ENCODE measurements around the gene C12orf57. TPM values are rescaled to one million over a fixed set of nuclear protein-coding genes. Genes with fewer than 3 reads are reported as not detected.
A peak's percentile ranks its signal among the peaks of the same experiment; 100 is the strongest.

The C12orf57 gene
- total and polyA plus RNA-seq, 2 donors, result 182 to 566 TPM

DNA sequence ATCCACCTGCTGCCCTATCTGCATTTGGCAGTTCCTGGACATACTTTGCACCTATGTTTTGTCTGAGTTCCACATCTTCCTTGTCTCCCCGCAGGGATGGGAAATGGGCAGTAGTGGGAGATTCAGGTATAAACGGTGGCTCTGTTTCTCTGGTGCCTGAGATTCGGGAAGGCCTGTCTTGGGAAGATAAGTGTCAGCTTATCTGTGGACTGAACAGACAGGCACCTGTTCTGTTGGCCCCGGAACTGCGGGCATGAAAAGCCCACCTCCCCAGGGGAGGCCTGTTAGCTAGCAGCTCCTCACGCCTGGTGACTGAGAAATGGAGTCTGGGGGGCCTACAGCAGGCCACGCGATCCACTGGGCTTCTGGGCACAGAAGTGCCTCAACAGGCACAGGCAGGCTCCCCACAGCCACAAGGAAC is 20.8 kb downstream of the C12orf57 start:
- 68% methylated on average over 8 of the region's 8 CpGs for WGBS
- no peaks in the 10 kb centered on the region for H3K4me1 ChIP-seq (ENCODE audit: insufficient read depth)
- H3K36me3 ChIP-seq (ENCODE audit: insufficient read depth), result peaks cover 6% of the 10 kb centered on the region
- H3K4me3 ChIP-seq (ENCODE audit: low read depth, low read length), result no peak overlapping the region
- DNase-seq (ENCODE audit: extremely low spot score), result no peak
- peak overlapping the region; percentile 38 for H3K27ac ChIP-seq (ENCODE audit: low read depth)

DNA sequence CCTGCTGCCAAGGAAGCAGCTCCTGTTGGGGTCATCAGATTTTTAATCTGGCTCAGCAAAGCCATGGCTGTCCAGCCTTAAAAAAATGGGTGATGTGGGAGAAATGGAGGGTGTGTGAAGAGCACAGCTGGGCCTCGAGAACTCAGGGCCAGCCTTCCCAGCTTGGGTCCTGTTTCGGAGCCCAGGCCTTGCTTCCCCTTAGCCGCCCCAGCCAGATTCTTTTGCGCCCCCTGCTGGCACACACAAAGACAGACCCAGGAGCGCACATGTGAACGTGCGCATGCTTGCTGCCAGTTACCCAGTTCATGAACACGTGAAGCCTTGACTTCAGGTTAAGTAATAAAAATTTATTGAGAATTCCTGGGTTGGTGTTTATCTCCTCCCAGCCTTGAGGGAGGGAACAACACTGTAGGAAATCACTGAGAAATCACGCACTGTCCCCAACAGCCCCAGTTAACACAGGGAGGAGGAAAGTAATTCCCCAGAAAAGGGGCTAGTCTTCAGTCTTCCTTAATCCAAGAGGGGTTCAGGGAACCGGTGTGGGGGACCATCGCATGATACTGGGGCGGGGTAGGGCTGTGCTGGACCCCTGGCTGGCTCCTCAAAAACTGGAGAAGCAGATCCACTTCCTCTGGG is 21.3 kb downstream of the C12orf57 start:
- no peak for DNase-seq (ENCODE audit: extremely low spot score)
- 19% methylated on average over 12 of the region's 12 CpGs for WGBS

DNA sequence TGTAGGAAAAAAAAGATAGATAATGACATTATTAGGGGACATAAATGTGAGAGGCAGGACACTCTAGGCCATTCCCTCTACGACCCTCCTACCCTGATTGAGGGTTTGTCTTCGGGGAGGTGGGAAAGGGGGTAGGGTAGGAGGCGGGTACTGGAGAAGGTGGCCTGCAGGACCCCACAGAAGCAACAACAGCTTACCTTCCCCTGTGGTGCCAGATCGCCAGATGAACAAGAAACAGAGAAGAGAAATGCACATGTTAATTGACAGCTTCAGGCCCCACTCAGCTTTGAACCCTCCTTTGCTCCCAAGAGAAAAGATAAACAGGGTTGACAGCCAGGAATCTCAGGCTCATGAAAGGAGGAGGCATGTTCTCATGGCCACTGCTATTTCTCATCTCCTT is 21.9 kb downstream of the C12orf57 start:
- WGBS, result 71% methylated on average over 4 of the region's 4 CpGs
- Histone ChIP-seq H3K36me3 (ENCODE audit: insufficient read depth) (peaks cover 6% of the 10 kb centered on the region), H3K4me3 (ENCODE audit: low read depth, low read length) (no peak overlapping the region), H3K4me1 (ENCODE audit: insufficient read depth) (no peaks in the 10 kb centered on the region), H3K27ac (ENCODE audit: low read depth) (no peak overlapping the region)
- no peak for DNase-seq (ENCODE audit: extremely low spot score)

More for the DNA sequence above, 21.3 kb downstream of the C12orf57 start:
- Histone ChIP-seq H3K4me3 (ENCODE audit: low read depth, low read length) (no peak overlapping the region), H3K36me3 (ENCODE audit: insufficient read depth) (peaks cover 6% of the 10 kb centered on the region), H3K27ac (ENCODE audit: low read depth) (peak overlapping the region; percentile 38), H3K4me1 (ENCODE audit: insufficient read depth) (no peaks in the 10 kb centered on the region)

DNA sequence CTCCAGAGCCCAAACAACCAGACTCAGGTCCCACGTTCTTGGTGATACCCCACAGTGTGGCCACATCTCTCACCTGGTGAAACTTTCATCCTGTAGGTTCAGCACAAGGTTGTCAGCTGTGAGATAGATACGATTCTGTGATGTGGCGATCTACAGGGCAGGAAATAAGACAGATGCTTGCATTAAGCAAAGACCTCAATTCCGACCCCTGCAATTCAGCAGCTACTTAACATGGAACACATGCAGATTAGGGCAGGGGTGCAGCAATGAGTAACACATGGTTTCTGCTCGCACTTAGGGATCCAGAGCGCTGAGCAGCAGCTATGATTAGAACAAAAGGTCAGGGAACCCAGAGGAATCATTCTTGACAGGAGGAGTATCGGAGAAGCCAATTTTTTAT is 22.5 kb downstream of the C12orf57 start:
- Histone ChIP-seq H3K4me1 (ENCODE audit: insufficient read depth) (no peaks in the 10 kb centered on the region), H3K4me3 (ENCODE audit: low read depth, low read length) (no peak overlapping the region), H3K27ac (ENCODE audit: low read depth) (no peak overlapping the region), H3K36me3 (ENCODE audit: insufficient read depth) (peaks cover 6% of the 10 kb centered on the region)
- no peak for DNase-seq (ENCODE audit: extremely low spot score)
- 78% methylated on average over 7 of the region's 7 CpGs for WGBS

DNA sequence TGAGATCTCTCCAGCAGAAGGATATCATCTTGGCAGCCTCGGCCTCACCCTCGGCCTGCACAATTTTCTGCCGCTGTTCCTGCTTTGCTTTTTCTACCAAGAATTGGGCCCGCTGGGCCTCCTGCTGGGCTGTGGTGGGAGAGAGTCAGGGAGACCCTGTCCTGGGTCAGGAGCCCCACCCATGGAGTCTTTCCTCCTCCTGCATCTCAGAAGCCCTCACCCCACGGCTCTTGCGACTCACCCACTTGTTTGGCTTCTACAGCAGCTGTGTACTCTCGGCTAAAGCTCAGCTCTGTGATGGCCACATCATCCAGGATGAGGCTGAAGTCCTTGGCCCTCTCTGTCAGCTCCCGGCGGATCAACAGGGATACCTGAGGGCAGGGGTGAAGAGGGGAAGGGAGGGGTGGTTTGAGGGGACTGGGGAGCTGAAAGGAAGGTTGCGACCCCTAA is 23.9 kb downstream of the C12orf57 start:
- no peak overlapping the region for H3K4me3 ChIP-seq (ENCODE audit: low read depth, low read length)
- WGBS, result 85% methylated on average over 10 of the region's 10 CpGs
- DNase-seq (ENCODE audit: extremely low spot score), result no peak
- H3K27ac ChIP-seq (ENCODE audit: low read depth), result no peak overlapping the region
- peaks cover 6% of the 10 kb centered on the region for H3K36me3 ChIP-seq (ENCODE audit: insufficient read depth)
- no peaks in the 10 kb centered on the region for H3K4me1 ChIP-seq (ENCODE audit: insufficient read depth)

DNA sequence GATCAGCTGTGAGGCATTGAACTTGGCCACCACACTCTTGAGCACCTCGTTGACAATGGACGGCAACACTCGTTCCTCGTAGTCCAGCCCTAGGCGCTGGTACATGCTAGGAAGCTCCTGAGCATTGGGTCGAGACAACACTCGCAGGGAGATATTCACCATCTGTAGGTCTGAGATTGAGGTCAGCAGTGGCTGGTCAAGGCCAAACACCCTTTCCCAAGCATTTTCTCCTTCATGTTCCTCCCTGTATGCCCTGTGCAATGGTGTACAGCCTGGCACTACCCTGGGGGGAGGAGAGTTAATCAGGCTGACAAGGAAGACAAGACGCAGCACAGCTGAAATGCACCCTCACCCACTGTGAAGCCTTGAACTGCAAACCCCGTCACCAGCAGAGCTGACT is 24.6 kb downstream of the C12orf57 start:
- Histone ChIP-seq H3K36me3 (ENCODE audit: insufficient read depth) (peaks cover 6% of the 10 kb centered on the region), H3K27ac (ENCODE audit: low read depth) (no peak overlapping the region), H3K4me3 (ENCODE audit: low read depth, low read length) (no peak overlapping the region), H3K4me1 (ENCODE audit: insufficient read depth) (no peaks in the 10 kb centered on the region)
- 87% methylated on average over 9 of the region's 9 CpGs for WGBS
- no peak for DNase-seq (ENCODE audit: extremely low spot score)

DNA sequence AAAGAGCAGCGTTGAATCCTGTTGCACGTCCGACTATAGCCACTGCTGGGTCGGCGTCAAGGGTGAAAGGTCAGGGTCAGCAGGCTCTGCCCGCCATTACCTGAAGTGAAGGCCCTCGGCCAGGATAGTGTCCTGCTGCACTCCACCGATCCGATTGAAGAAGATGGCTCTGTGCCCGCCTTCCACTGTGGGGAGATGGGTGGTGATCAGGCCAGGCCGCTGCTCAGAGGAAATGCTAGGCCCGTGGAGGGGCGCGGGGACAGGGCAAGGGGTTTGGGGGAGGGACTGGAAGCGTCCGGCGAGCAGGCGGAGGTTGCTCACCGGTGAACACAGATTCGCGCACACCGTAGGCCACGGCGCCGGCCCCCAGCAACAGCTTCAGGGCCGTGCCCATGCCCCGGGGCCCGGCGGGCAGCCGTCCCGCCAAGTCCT is 26.3 kb downstream of the C12orf57 start:
- DNase-seq (ENCODE audit: extremely low spot score), result no peak
- WGBS, result under 1% methylated on average over 31 of the region's 31 CpGs
- peaks cover 6% of the 10 kb centered on the region for H3K36me3 ChIP-seq (ENCODE audit: insufficient read depth)
- H3K4me3 ChIP-seq (ENCODE audit: low read depth, low read length), result peak overlapping the region; percentile 91
- H3K4me1 ChIP-seq (ENCODE audit: insufficient read depth), result no peaks in the 10 kb centered on the region
- H3K27ac ChIP-seq (ENCODE audit: low read depth), result peak overlapping the region; percentile 75

DNA sequence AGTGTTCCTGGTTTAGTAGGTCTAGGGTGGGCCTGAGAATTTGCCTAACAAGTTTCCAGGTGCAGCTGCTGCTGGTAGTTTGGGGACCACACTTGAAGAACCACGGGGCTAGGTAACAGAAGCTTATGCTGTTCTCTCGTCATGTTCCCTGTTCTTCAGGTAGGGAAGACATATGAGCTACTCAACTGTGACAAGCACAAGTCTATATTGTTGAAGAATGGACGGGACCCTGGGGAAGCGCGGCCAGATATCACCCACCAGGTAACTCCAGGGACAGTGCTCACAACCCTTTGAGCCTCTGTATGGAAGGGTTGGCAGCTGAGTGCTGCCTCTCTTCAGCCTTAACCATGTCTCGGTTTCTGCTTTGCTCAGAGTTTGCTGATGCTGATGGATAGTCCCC is 30.4 kb downstream of the C12orf57 start:
- Histone ChIP-seq H3K4me1 (ENCODE audit: insufficient read depth) (no peaks in the 10 kb centered on the region), H3K36me3 (ENCODE audit: insufficient read depth) (no peaks in the 10 kb centered on the region), H3K4me3 (ENCODE audit: low read depth, low read length) (no peak overlapping the region), H3K27ac (ENCODE audit: low read depth) (no peak overlapping the region)
- DNase-seq (ENCODE audit: extremely low spot score), result no peak
- 94% methylated on average over 6 of the region's 6 CpGs for WGBS

DNA sequence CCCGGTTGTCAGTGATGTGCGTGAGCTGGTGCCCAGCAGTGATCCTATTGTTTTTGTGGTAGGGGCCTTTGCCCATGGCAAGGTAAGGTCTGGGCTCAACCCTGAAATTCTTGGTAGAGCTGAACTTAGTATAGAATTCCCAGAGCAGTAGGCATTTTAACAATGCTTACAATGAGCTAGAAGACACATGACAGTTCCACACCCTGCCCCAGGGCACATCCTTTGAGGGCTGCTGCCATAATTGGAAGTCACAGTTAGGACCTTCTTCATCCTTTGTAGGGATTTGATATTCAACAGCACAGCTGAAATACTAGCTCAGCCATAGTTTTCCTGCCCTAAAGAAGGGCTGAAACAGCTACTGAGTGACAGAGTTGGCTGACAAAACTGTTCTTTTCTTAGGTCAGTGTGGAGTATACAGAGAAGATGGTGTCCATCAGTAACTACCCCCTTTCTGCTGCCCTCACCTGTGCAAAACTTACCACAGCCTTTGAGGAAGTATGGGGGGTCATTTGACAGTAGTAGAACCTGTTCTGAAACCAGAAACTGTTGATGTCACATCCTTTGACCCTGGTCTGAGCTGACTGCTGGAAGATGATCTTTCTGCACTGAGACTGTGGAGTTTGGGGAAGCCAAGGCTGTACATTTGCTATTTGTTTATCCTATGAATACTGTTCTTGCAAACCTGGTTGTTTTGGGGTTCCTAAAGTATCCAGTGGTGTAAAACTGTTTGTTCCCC is 31.6 kb downstream of the C12orf57 start:
- 87% methylated on average over 2 of the region's 2 CpGs for WGBS
- no peak for DNase-seq (ENCODE audit: extremely low spot score)
- no peaks in the 10 kb centered on the region for H3K36me3 ChIP-seq (ENCODE audit: insufficient read depth)
- no peak overlapping the region for H3K4me3 ChIP-seq (ENCODE audit: low read depth, low read length)
- no peaks in the 10 kb centered on the region for H3K4me1 ChIP-seq (ENCODE audit: insufficient read depth)
- H3K27ac ChIP-seq (ENCODE audit: low read depth), result no peak overlapping the region

DNA sequence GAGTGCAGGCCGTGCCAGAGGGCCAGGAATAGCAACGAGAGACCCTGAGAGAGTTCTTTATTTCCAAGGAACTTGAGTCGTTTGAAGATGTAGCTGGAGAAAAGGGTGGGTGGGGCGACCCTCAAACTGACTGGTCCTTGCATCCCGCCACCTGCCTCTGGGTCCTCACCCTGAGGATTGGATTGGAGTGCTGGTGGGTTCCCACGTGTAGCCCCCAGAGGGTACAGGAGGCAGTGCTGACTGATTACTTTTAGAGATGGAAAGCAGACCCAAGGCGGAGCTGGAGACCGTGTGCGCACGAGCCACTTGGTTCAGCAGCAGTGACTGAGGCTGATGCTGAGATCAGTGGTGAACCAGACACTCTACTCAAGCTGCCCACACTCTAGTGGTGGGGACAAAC is 33.8 kb downstream of the C12orf57 start:
- H3K36me3 ChIP-seq (ENCODE audit: insufficient read depth), result peaks cover 5% of the 10 kb centered on the region
- WGBS, result 77% methylated on average over 10 of the region's 10 CpGs
- no peak overlapping the region for H3K4me3 ChIP-seq (ENCODE audit: low read depth, low read length)
- no peaks in the 10 kb centered on the region for H3K4me1 ChIP-seq (ENCODE audit: insufficient read depth)
- H3K27ac ChIP-seq (ENCODE audit: low read depth), result no peak overlapping the region
- no peak for DNase-seq (ENCODE audit: extremely low spot score)

DNA sequence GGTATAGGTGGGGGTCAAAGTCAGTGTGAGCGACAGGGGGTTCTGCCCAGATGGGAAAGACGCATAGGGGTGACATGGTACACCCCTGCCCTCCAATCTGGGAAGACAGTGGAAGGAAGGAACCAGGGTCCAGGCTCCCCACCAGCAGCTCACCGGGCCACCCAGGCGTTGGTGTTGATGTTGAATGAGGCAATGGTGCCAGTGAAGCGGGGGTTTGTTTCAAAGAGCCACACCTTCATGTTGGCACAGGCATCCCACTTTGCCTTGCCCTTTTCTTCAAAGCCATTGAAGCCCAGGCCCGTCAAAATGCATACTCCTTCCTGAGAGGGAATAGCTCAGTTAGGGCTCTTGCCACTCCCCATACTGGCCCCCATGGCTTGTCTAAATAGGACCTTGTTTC is 34.4 kb downstream of the C12orf57 start:
- WGBS, result 85% methylated on average over 6 of the region's 6 CpGs
- Histone ChIP-seq H3K4me1 (ENCODE audit: insufficient read depth) (no peaks in the 10 kb centered on the region), H3K36me3 (ENCODE audit: insufficient read depth) (peaks cover 5% of the 10 kb centered on the region), H3K4me3 (ENCODE audit: low read depth, low read length) (no peak overlapping the region), H3K27ac (ENCODE audit: low read depth) (no peak overlapping the region)
- no peak for DNase-seq (ENCODE audit: extremely low spot score)

DNA sequence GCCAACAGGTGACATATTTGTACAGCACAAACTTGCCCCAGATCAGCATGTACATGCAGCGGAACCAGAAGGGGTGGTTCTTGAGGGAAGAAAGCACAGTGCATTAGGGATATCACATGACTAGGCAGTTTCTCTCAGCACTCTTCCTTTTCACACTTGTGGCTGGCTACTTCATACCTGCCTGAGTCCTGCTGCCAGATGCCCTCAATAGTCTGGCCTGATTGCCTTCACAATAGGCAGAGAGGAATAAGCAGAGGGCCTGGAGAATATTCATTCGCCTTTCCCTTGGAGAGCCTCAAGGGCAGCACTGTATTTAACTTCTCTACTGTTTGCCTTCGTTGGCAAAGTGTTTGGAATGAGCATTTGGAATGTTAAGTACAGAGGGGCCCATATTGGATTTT is 34.8 kb downstream of the C12orf57 start:
- 76% methylated on average over 3 of the region's 3 CpGs for WGBS
- Histone ChIP-seq H3K4me1 (ENCODE audit: insufficient read depth) (no peaks in the 10 kb centered on the region), H3K36me3 (ENCODE audit: insufficient read depth) (peaks cover 5% of the 10 kb centered on the region), H3K27ac (ENCODE audit: low read depth) (no peak overlapping the region), H3K4me3 (ENCODE audit: low read depth, low read length) (no peak overlapping the region)
- DNase-seq (ENCODE audit: extremely low spot score), result no peak

DNA sequence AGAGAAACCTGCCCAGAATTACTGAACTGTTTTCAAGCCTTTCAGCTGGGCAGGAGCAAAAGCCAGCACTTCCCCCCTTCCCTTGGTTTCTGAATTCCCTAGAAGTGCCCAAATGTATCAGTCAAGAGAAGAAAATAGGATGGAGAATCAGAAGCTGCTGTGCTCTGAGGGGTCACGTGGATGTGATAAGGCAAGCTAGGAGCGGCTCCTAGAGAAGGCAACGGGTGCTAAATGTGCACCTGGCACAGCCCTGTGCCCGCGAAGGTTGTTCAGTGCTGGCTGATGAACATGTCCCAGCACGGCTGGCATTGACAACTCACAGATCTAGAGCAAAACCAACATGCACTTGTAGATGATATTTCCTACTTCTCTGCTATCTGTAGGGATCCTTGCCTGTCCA is 35.2 kb downstream of the C12orf57 start:
- Histone ChIP-seq H3K36me3 (ENCODE audit: insufficient read depth) (peaks cover 5% of the 10 kb centered on the region), H3K4me1 (ENCODE audit: insufficient read depth) (no peaks in the 10 kb centered on the region), H3K4me3 (ENCODE audit: low read depth, low read length) (no peak overlapping the region), H3K27ac (ENCODE audit: low read depth) (no peak overlapping the region)
- no peak for DNase-seq (ENCODE audit: extremely low spot score)
- WGBS, result 80% methylated on average over 6 of the region's 6 CpGs

DNA sequence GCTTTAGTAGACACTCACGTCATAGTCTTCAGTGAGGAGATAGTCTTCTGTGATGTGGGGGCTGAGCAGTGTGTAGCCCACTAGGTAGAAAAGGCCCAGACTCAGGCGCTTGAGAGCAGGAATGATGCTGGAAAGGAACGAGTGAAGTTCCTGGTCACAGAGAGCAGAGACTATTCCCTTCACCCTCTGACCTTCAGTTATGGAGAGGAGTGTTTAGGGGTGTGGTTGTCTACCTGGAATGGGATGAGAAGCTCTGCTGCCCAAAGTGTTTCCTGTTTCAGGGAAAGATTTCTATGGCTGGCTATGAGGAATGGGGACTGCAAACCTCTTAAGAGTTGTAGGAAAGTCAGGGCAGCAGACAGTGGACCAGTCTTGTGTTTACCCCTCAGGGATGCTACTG is 35.6 kb downstream of the C12orf57 start:
- Histone ChIP-seq H3K4me1 (ENCODE audit: insufficient read depth) (no peaks in the 10 kb centered on the region), H3K36me3 (ENCODE audit: insufficient read depth) (peaks cover 5% of the 10 kb centered on the region), H3K27ac (ENCODE audit: low read depth) (no peak overlapping the region), H3K4me3 (ENCODE audit: low read depth, low read length) (no peak overlapping the region)
- no peak for DNase-seq (ENCODE audit: extremely low spot score)
- WGBS, result 87% methylated on average over 3 of the region's 3 CpGs

Data from urinary bladder (tissue), 4 donors.